ENCODE data around the gene BEND6. TPM values are rescaled to one million over a fixed set of nuclear protein-coding genes. Genes with fewer than 3 reads are reported as not detected.
"Not testable (repeated sequence)": the region's sequence is repeated elsewhere in the genome, so short reads cannot be mapped to it uniquely, and the experiment has no call there.

BEND6 gene
- total RNA-seq, 1 experiment from 2014 or later: 0.58 TPM

- H4K20me1 ChIP-seq (ENCODE audit: low read length): no peaks in the 10 kb centered on the region
- no TSS peak for BruUV-seq (replicated peaks)
- H3K9me3 ChIP-seq (ENCODE audit: low read length): no peaks in the 10 kb centered on the region
- H3K36me3 ChIP-seq (ENCODE audit: low read depth, low read length): no peaks in the 10 kb centered on the region
- no peak for DNase-seq
- H3K9me2 ChIP-seq (replicated peaks; ENCODE audit: low read length): no peaks in the 10 kb centered on the region
- H3K27me3 ChIP-seq (ENCODE audit: low read length): no peaks in the 10 kb centered on the region
- ATAC-seq: no peak
- intact Hi-C loops (cut with micrococcal nuclease): no loop called here
- H2AFZ ChIP-seq (ENCODE audit: low read length): no peak overlapping the region
- POLR2A ChIA-PET (ENCODE audit: unreplicated experiment): no interaction called here
- TF ChIP-seq EZH2 (IDR thresholded peaks at IDR 0.05; ENCODE audit: low read length, unreplicated experiment) (no peak), EZH2phosphoT487 (IDR thresholded peaks at IDR 0.05; ENCODE audit: borderline replicate concordance, low read length) (no peak)
- TF ChIP-seq, protein P1, sequence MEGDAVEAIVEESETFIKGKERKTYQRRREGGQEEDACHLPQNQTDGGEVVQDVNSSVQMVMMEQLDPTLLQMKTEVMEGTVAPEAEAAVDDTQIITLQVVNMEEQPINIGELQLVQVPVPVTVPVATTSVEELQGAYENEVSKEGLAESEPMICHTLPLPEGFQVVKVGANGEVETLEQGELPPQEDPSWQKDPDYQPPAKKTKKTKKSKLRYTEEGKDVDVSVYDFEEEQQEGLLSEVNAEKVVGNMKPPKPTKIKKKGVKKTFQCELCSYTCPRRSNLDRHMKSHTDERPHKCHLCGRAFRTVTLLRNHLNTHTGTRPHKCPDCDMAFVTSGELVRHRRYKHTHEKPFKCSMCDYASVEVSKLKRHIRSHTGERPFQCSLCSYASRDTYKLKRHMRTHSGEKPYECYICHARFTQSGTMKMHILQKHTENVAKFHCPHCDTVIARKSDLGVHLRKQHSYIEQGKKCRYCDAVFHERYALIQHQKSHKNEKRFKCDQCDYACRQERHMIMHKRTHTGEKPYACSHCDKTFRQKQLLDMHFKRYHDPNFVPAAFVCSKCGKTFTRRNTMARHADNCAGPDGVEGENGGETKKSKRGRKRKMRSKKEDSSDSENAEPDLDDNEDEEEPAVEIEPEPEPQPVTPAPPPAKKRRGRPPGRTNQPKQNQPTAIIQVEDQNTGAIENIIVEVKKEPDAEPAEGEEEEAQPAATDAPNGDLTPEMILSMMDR (conservative IDR thresholded peaks at IDR 0.05; ENCODE audit: low read depth, low read length): no peak
- H3K4me2 ChIP-seq (ENCODE audit: low read length): no peak overlapping the region
- no peak overlapping the region for H3K4me3 ChIP-seq (ENCODE audit: low read length)
- CTCF ChIA-PET: no interaction called here
- no peaks in the 10 kb centered on the region for H3K79me2 ChIP-seq (ENCODE audit: low read length)
- no peak overlapping the region for H3K27ac ChIP-seq (ENCODE audit: low read length)
- H3F3A ChIP-seq (ENCODE audit: low read length, unreplicated experiment): no peaks in the 10 kb centered on the region
- H3K9ac ChIP-seq (ENCODE audit: low read length): no peak overlapping the region
- no peaks in the 10 kb centered on the region for H3K4me1 ChIP-seq (ENCODE audit: insufficient read depth, low read length)
Observed at GRCh38 chr6:56999049-56999448, 44.1 kb downstream of the BEND6 start.

- BruUV-seq (replicated peaks); DNase-seq; ATAC-seq; H3K4me3 ChIP-seq (ENCODE audit: low read length); H3K9ac ChIP-seq (ENCODE audit: low read length); H3K4me2 ChIP-seq (ENCODE audit: low read length); POLR2A ChIA-PET (ENCODE audit: unreplicated experiment); H3K4me1 ChIP-seq (ENCODE audit: insufficient read depth, low read length); H2AFZ ChIP-seq (ENCODE audit: low read length); CTCF ChIA-PET; H3K27ac ChIP-seq (ENCODE audit: low read length); intact Hi-C loops (cut with micrococcal nuclease); H3K79me2 ChIP-seq (ENCODE audit: low read length); H3F3A ChIP-seq (ENCODE audit: low read length, unreplicated experiment); H3K27me3 ChIP-seq (ENCODE audit: low read length); H3K9me2 ChIP-seq (replicated peaks; ENCODE audit: low read length); H3K9me3 ChIP-seq (ENCODE audit: low read length); H3K36me3 ChIP-seq (ENCODE audit: low read depth, low read length); H4K20me1 ChIP-seq (ENCODE audit: low read length): not testable (repeated sequence)
Observed at GRCh38 chr6:56999748-57000147, 44.8 kb downstream of the BEND6 start.

GRCh38 chr6:57002197-57002596 is 47.3 kb downstream of the BEND6 start:
- Histone ChIP-seq H3K4me3 (ENCODE audit: low read length) (no peak overlapping the region), H2AFZ (ENCODE audit: low read length) (no peak overlapping the region), H3K36me3 (ENCODE audit: low read depth, low read length) (no peaks in the 10 kb centered on the region), H3K9ac (ENCODE audit: low read length) (no peak overlapping the region), H3K4me1 (ENCODE audit: insufficient read depth, low read length) (no peaks in the 10 kb centered on the region), H3K27me3 (ENCODE audit: low read length) (no peaks in the 10 kb centered on the region), H3K4me2 (ENCODE audit: low read length) (no peak overlapping the region), H3K9me2 (replicated peaks; ENCODE audit: low read length) (no peaks in the 10 kb centered on the region), H3F3A (ENCODE audit: low read length, unreplicated experiment) (no peaks in the 10 kb centered on the region), H4K20me1 (ENCODE audit: low read length) (no peaks in the 10 kb centered on the region), H3K27ac (ENCODE audit: low read length) (no peak overlapping the region), H3K79me2 (ENCODE audit: low read length) (no peaks in the 10 kb centered on the region), H3K9me3 (ENCODE audit: low read length) (no peaks in the 10 kb centered on the region)
- ChIA-PET CTCF (no interaction called here), POLR2A (ENCODE audit: unreplicated experiment) (no interaction called here)
- intact Hi-C loops (cut with micrococcal nuclease): no loop called here
- BruUV-seq (replicated peaks): no TSS peak
- no peak for DNase-seq
- TF ChIP-seq EZH2phosphoT487 (IDR thresholded peaks at IDR 0.05; ENCODE audit: borderline replicate concordance, low read length) (no peak), EZH2 (IDR thresholded peaks at IDR 0.05; ENCODE audit: low read length, unreplicated experiment) (no peak)
- TF ChIP-seq, protein P1 (conservative IDR thresholded peaks at IDR 0.05; ENCODE audit: low read depth, low read length): no peak
- ATAC-seq: no peak
